HEK293T (cell line): ENCODE results near the gene GLT8D2.

Experiments
- ARNT ChIP-seq: fragments of 450-650 bp; IDR thresholded peaks from 2 replicates; pipeline ENCODE4 v1.6.1; 2017; ENCODE audit warnings: mild to moderate bottlenecking
- BHLHE40 ChIP-seq: fragments of 450-650 bp; IDR thresholded peaks from 2 replicates; pipeline ENCODE4 v1.6.1; 2016; ENCODE audit warnings: mild to moderate bottlenecking, moderate library complexity, borderline replicate concordance
- FOXA1 ChIP-seq: fragments of 450-650 bp; IDR thresholded peaks from 2 replicates; pipeline ENCODE4 v1.6.1; 2016; ENCODE audit warnings: mild to moderate bottlenecking
- FOXK2 ChIP-seq: fragments of 450-650 bp; IDR thresholded peaks from 2 replicates; pipeline ENCODE4 v1.6.1; 2016; ENCODE audit warnings: mild to moderate bottlenecking
- L3MBTL2 ChIP-seq: fragments of 450-650 bp; conservative IDR thresholded peaks from 2 replicates; pipeline ENCODE4 v1.6.1; 2016; ENCODE audit warnings: mild to moderate bottlenecking
- LEF1 ChIP-seq: fragments of 450-650 bp; IDR thresholded peaks from 2 replicates; pipeline ENCODE4 v1.6.1; 2017; ENCODE audit warnings: mild to moderate bottlenecking, borderline replicate concordance
- SP1 ChIP-seq: fragments of 450-650 bp; IDR thresholded peaks from 2 replicates; pipeline ENCODE4 v1.6.1; 2017
- SUZ12 ChIP-seq: fragments of 450-650 bp; IDR thresholded peaks from 2 replicates; pipeline ENCODE4 v1.6.1; 2016; ENCODE audit warnings: mild to moderate bottlenecking

DNA sequence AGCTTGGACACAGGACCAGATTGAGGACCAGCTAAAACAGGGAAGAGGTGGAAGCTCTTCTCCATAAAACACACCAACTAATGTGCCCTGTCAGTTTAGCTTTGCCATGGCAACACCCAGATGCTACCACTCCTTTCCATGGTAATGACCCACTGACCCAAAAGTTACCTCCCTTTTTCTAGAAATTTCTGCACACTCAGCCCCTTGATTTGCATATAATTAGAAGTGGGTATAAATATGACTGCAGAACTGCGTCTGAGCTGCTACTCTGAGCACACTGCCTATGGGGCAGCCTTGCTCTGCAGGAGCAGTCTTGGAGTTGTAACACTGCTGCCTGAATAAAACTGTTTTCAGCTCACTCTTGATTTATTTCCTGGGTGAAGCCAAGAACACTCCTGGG is 87.5 kb downstream of the GLT8D2 start:
- TF ChIP-seq SUZ12 (no peak), FOXK2 (no peak), FOXA1 (no peak), ARNT (no peak), LEF1 (no peak), BHLHE40 (no peak), L3MBTL2 (no peak), SP1 (no peak)
